Endothelial cell of umbilical vein (primary cell): Measurements from ENCODE around the gene PRTN3.

Experiments used
- CTCF ChIP-seq, 2 donors: IDR thresholded peaks; 1 replicate in 1 of 2; 2 replicates in 1 of 2; pipeline ENCODE4 v1.5.1; 2011; ENCODE audit warnings: low read length in 2 of 2, mild to moderate bottlenecking in 2 of 2, moderate library complexity in 2 of 2, control low read depth in 1 of 2, inconsistent platforms in 1 of 2, low read depth in 1 of 2; ENCODE audit not compliant: insufficient read depth in 1 of 2; ENCODE audit errors: extremely low read depth in 1 of 2
- EZH2 ChIP-seq: IDR thresholded peaks from 2 replicates; pipeline ENCODE4 v1.6.1; 2012; ENCODE audit warnings: borderline replicate concordance, low read depth, mild to moderate bottlenecking, moderate library complexity, low read length, inconsistent platforms; ENCODE audit not compliant: severe bottlenecking
- FOS ChIP-seq: IDR thresholded peaks from 2 replicates; pipeline ENCODE4 v1.6.1; 2011; ENCODE audit warnings: mild to moderate bottlenecking, low read length, moderate library complexity, borderline replicate concordance; ENCODE audit not compliant: insufficient read depth
- GATA2 ChIP-seq: IDR thresholded peaks from 2 replicates; pipeline ENCODE4 v1.7.0; 2011; ENCODE audit warnings: low read depth, mild to moderate bottlenecking, moderate library complexity, mixed read lengths, low read length; ENCODE audit not compliant: insufficient read length, insufficient read depth
- JUN ChIP-seq: IDR thresholded peaks from 2 replicates; pipeline ENCODE4 v1.6.1; 2011; ENCODE audit warnings: borderline replicate concordance, low read depth; ENCODE audit not compliant: insufficient read length, insufficient read depth
- MYC ChIP-seq: IDR thresholded peaks from one replicate; pipeline ENCODE4 v1.6.1; 2011; ENCODE audit warnings: mild to moderate bottlenecking, low read depth, low read length
- POLR2A ChIP-seq: IDR thresholded peaks from 2 replicates; pipeline ENCODE4 v1.6.1; 2012; ENCODE audit warnings: low read depth, mild to moderate bottlenecking, control low read depth, low read length
- POLR2AphosphoS5 ChIP-seq: IDR thresholded peaks from 2 replicates; pipeline ENCODE4 v1.6.1; 2012; ENCODE audit warnings: low read depth, mild to moderate bottlenecking, control low read depth, low read length, moderate library complexity; ENCODE audit not compliant: insufficient read depth
- TF ChIP-seq, protein P1 (sequence below): IDR thresholded peaks from 2 replicates; pipeline ENCODE4 v1.6.1; 2011; ENCODE audit not compliant: insufficient read depth, insufficient read length

DNA sequence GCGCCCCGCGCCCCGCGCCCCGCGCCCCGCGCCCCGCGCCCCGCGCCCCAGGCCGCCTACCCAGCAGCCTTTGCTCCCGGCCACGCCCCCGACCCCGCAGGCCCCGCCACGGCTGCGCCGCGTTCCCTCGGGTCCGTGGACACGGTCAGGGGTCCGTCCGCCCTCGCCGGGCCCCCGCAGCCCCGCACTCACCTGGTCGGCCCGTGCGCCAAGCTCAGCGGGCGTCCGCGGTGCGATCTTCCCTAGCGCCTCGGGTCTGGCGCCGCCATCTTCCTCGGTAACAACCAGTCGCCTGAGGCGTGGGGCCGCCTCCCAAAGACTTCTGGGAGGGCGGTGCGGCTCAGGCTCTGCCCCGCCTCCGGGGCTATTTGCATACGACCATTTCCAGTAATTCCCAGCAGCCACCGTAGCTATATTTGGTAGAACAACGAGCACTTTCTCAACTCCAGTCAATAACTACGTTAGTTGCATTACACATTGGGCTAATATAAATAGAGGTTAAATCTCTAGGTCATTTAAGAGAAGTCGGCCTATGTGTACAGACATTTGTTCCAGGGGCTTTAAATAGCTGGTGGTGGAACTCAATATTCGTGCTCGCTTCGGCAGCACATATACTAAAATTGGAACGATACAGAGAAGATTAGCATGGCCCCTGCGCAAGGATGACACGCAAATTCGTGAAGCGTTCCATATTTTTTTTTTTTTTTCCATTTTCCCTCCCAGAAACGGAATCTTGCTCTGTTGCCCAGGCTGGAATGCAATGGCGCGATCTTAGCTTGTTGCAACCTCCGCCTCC is 52.3 kb downstream of the PRTN3 start, which contains the start of the genes MED16 and RNU6-9:
- TF ChIP-seq POLR2A (peak; percentile 46), CTCF (IDR thresholded peaks at IDR 0.05; ENCODE audit: extremely low read depth in 1 of 2, insufficient read depth in 1 of 2, low read depth in 1 of 2, low read length in 2 of 2) (no peak), JUN (no peak), EZH2 (no peak), MYC (no peak), POLR2AphosphoS5 (peak; percentile 70), GATA2 (no peak), FOS (no peak)
- TF ChIP-seq, protein P1, sequence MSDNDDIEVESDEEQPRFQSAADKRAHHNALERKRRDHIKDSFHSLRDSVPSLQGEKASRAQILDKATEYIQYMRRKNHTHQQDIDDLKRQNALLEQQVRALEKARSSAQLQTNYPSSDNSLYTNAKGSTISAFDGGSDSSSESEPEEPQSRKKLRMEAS, result no peak
